GM19372 (cell line): ENCODE measurements around the gene DNMBP.
"Not testable (repeated sequence)": the region's sequence is repeated elsewhere in the genome, so short reads cannot be mapped to it uniquely, and the experiment has no call there.

Experiments used
- ATAC-seq: cut with Tn5 transposase; IDR thresholded peaks from one replicate; pipeline ENCODE4 v1.9.1; 2021; ENCODE audit warnings: mild to moderate bottlenecking, low read depth, moderate library complexity; ENCODE audit not compliant: unreplicated experiment

DNMBP gene

GRCh38 chr10:99993701-99994689, 15.8 kb downstream of the DNMBP start:
- ATAC-seq, result peak; percentile 95

DNA sequence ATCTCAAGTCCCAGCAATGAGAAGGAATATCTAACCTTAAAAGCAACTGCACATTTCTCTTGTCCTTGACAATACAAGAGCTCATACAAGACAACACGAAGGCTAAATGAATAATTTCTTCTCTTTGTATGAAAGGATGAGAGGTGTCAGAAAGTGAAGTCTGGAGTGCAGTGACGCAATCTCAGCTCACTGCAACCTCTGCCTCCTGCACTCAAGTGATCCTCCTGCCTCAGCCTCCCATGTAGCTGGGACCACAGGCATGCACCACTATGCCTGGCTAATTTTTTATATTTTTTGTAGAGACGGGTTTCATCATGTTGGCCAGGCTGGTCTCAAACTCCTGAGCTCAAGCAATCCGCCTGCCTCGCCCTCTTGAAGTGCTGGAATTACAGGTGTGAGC, 24.1 kb downstream of the DNMBP start:
- not testable (repeated sequence) for ATAC-seq

GRCh38 chr10:99984211-99985034, 25.3 kb downstream of the DNMBP start:
- ATAC-seq, result no peak

- ATAC-seq, result peak; percentile 57
Measured at GRCh38 chr10:99983280-99983988, 26.3 kb downstream of the DNMBP start.

DNA sequence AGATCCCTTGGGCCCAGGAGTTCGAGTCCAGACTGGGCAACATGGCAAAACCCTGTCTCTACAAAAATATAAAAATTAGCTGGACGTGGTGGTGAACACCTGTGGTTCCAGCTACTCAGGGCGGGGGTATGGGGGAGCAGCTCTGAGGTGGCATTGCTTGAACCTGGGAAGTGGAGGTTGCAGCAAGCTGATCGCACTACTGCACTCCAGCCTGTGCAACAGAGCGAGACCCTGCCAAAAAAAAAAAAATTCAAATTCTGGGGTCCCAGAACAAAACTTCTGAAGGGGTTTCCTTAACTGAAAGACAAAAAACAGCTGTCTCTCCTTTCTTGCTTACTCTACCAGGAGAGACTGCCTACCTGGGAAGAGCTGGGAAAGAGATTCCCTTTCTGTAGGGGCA, 27.0 kb downstream of the DNMBP start:
- no peak for ATAC-seq

- no peak for ATAC-seq
Measured at GRCh38 chr10:99981581-99982199, 28.1 kb downstream of the DNMBP start.

GRCh38 chr10:99979066-99979685, 30.6 kb downstream of the DNMBP start:
- no peak for ATAC-seq

DNA sequence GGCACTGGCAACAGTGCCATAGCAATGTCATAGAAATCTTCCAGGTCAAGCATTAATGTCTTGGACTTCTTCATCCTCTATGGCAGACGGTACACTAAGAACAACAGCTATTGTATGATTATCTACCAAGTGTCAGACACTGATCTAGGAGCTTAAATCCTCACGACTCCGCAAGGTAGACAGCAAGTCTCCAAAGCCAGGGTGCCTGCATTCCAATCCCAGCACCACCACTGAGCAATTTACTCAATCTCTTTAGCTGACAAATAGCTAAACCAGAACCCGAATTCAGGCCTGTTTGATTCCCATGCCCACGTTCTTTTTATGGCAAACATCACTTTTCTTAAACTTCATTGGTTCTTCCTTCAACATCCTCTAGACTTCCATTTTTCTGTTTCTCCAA, 31.8 kb downstream of the DNMBP start:
- no peak for ATAC-seq

- no peak for ATAC-seq
Measured at GRCh38 chr10:99976886-99977665, 32.7 kb downstream of the DNMBP start.

- ATAC-seq, result peak; percentile 13
Measured at GRCh38 chr10:99975942-99976809, 33.6 kb downstream of the DNMBP start.

DNA sequence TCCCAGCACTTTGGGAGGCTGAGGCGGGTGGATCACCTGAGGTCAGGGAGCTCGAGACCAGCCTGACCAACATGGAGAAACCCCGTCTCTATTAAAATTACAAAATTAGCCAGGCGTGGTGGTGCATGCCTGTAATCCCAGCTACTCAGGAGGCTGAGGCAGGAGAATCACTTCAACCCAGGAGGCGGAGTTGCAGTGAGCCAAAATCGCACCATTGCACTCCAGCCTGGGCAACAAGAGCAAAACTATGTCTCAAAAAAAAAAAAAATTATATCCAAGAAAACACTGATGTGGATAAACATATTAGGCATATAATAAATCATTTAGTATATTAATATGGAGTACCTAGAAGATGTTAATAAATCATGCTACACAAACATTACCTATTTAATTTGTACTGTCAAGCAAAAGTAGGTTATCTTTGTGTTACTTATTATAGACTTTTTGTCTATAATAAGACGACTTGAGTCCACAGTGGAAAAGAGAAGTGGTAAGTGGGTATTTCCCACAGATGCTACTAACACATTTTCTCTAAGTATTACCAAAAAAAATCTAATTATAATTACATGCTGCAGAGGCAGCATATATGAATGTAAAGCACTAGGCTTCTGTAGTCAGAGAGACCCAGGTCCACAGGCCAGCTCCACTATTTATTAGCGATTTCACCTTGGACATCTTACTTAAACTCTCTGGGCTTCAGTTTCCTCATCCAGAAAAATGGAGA, 34.5 kb downstream of the DNMBP start:
- ATAC-seq, result peak; percentile 47

GRCh38 chr10:99973190-99973589, 36.6 kb downstream of the DNMBP start:
- ATAC-seq, result no peak

DNA sequence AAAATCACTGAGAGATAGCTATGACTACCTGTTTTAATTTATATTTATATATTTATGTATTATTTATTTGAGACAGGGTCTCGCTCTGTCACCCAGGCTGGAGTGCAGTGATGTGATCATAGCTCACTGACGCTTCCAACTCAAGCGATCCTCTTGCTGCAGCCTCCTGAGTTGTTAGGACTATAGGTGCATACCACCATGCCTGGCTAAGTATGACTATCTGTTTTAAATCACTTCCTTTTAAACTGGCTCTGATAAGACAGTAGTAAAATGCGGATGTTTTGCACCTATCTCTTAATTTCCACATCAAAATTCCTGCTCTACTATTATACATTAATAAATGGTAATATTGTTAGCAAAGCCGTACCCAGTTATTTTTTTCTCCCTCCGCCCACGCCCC, 41.8 kb downstream of the DNMBP start:
- no peak for ATAC-seq

DNA sequence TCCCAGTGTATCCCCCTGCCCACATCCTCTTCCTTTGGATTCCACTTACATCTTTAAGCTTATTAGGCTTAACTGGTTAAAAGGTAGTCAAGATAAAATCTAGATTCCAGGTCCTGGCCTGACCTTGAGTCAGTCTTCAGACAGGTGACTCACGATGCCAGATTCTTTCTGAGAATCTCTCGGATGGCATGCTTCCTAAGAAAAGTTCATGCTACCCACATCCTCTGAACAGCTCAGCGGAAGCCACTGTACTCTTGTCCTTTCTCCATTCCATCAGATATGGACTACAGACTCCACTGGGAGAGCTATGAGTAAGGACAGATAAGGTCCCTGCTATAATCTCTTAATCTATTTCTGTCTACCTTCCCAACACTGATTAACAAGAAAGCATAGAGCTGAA, 43.4 kb downstream of the DNMBP start:
- no peak for ATAC-seq

DNA sequence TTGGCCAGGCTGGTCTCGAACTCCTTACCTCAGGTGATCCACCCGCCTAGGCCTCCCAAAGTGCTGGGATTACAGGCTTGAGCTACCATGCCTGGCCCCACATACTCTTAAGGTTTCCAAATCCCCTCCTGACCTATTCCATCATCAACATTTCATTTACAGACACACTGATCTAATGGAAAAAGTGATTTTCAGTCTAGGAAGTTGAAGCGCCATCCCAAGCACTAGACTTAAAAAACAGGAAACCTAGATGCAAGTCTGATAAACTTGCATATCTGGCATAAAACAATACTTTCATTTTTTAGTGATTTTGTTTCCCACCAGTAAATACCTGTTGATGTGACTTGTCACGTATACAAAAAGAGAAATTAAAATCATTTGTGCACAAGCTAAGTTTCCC, 44.0 kb downstream of the DNMBP start:
- ATAC-seq, result no peak

DNA sequence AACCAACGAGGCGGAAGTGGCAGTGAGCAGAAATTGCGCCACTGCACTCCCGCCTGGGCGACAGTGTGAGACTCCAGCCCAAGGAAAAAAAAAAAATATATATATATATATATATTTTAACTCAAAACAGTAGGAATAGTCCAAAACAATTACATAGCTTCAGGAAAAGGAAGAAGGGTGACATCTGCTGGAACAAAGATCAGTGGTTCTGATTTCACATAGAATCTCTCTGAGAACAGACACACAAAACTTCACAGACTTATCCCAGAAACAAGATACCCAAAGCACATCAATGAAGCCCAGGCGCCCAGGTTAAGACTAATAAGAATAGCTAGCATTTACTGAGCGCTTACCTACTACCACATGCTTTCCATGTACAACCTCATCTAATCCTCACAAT, 45.0 kb downstream of the DNMBP start:
- no peak for ATAC-seq

- not testable (repeated sequence) for ATAC-seq
Measured at GRCh38 chr10:99963467-99964165, 46.1 kb downstream of the DNMBP start.
